Measurements from ENCODE around the gene GJB5. TPM values are rescaled to one million over a fixed set of nuclear protein-coding genes. Genes with fewer than 3 reads are reported as not detected.

The GJB5 gene
- total and polyA plus RNA-seq, 2 donors, result 1.7 to 3.9 TPM

GRCh38 chr1:34750610-34751009 lies 4.2 kb upstream of the GJB5 start:
- Histone ChIP-seq H3K4me3 (ENCODE audit: low read length in 2 of 2) (no peak overlapping the region), H3K27me3 (ENCODE audit: control insufficient read depth in 2 of 2, insufficient read depth in 1 of 2, low read length in 1 of 2) (no peaks in the 10 kb centered on the region), H3K9me3 (ENCODE audit: control insufficient read depth in 2 of 2, insufficient read depth in 1 of 2, low read length in 1 of 2) (no peaks in the 10 kb centered on the region), H3K36me3 (ENCODE audit: control insufficient read depth in 2 of 2, insufficient read depth in 2 of 2, low read length in 1 of 2) (no peaks in the 10 kb centered on the region), H3K27ac (ENCODE audit: low read depth in 1 of 2, low read length in 1 of 2) (no peak overlapping the region), H3K4me1 (ENCODE audit: control insufficient read depth in 2 of 2, insufficient read depth in 2 of 2, low read length in 2 of 2) (peaks cover 0 to 7% of the 10 kb centered on the region in 2 donors)
- DNase-seq (ENCODE audit: low read depth in 6 of 9, low spot score in 9 of 9), result no peak
- WGBS, result 97% methylated on average over 5 of the region's 5 CpGs

- H3K9me3 ChIP-seq (ENCODE audit: control insufficient read depth in 2 of 2, insufficient read depth in 1 of 2, low read length in 1 of 2), result no peaks in the 10 kb centered on the region
- H3K4me1 ChIP-seq (ENCODE audit: control insufficient read depth in 2 of 2, insufficient read depth in 2 of 2, low read length in 2 of 2), result peaks cover 0 to 7% of the 10 kb centered on the region in 2 donors
- H3K27me3 ChIP-seq (ENCODE audit: control insufficient read depth in 2 of 2, insufficient read depth in 1 of 2, low read length in 1 of 2), result no peaks in the 10 kb centered on the region
- no peak overlapping the region for H3K27ac ChIP-seq (ENCODE audit: low read depth in 1 of 2, low read length in 1 of 2)
- DNase-seq (ENCODE audit: low read depth in 6 of 9, low spot score in 9 of 9), result no peak
- H3K36me3 ChIP-seq (ENCODE audit: control insufficient read depth in 2 of 2, insufficient read depth in 2 of 2, low read length in 1 of 2), result no peaks in the 10 kb centered on the region
- no peak overlapping the region for H3K4me3 ChIP-seq (ENCODE audit: low read length in 2 of 2)
- 94% methylated on average over 3 of the region's 3 CpGs for WGBS
Observed at GRCh38 chr1:34753163-34753562, 1.7 kb upstream of the GJB5 start.

GRCh38 chr1:34755961-34756360 lies 1.1 kb downstream of the GJB5 start:
- H3K36me3 ChIP-seq (ENCODE audit: control insufficient read depth in 2 of 2, insufficient read depth in 2 of 2, low read length in 1 of 2), result no peaks in the 10 kb centered on the region
- H3K4me3 ChIP-seq (ENCODE audit: low read length in 2 of 2), result no peak overlapping the region
- no peak for DNase-seq (ENCODE audit: low read depth in 6 of 9, low spot score in 9 of 9)
- no peak overlapping the region for H3K27ac ChIP-seq (ENCODE audit: low read depth in 1 of 2, low read length in 1 of 2)
- H3K27me3 ChIP-seq (ENCODE audit: control insufficient read depth in 2 of 2, insufficient read depth in 1 of 2, low read length in 1 of 2), result no peaks in the 10 kb centered on the region
- 93% methylated on average over 6 of the region's 6 CpGs for WGBS
- H3K9me3 ChIP-seq (ENCODE audit: control insufficient read depth in 2 of 2, insufficient read depth in 1 of 2, low read length in 1 of 2), result no peaks in the 10 kb centered on the region
- peaks cover 0 to 7% of the 10 kb centered on the region in 2 donors for H3K4me1 ChIP-seq (ENCODE audit: control insufficient read depth in 2 of 2, insufficient read depth in 2 of 2, low read length in 2 of 2)

GRCh38 chr1:34757386-34757785 lies 2.5 kb downstream of the GJB5 start:
- no peak overlapping the region for H3K27ac ChIP-seq (ENCODE audit: low read depth in 1 of 2, low read length in 1 of 2)
- no peak overlapping the region for H3K4me3 ChIP-seq (ENCODE audit: low read length in 2 of 2)
- H3K9me3 ChIP-seq (ENCODE audit: control insufficient read depth in 2 of 2, insufficient read depth in 1 of 2, low read length in 1 of 2), result no peaks in the 10 kb centered on the region
- peaks cover 0 to 7% of the 10 kb centered on the region in 2 donors for H3K4me1 ChIP-seq (ENCODE audit: control insufficient read depth in 2 of 2, insufficient read depth in 2 of 2, low read length in 2 of 2)
- H3K36me3 ChIP-seq (ENCODE audit: control insufficient read depth in 2 of 2, insufficient read depth in 2 of 2, low read length in 1 of 2), result no peaks in the 10 kb centered on the region
- H3K27me3 ChIP-seq (ENCODE audit: control insufficient read depth in 2 of 2, insufficient read depth in 1 of 2, low read length in 1 of 2), result no peaks in the 10 kb centered on the region
- 96% methylated on average over 21 of the region's 21 CpGs for WGBS
- DNase-seq (ENCODE audit: low read depth in 6 of 9, low spot score in 9 of 9), result no peak

- no peak overlapping the region for H3K4me3 ChIP-seq (ENCODE audit: low read length in 2 of 2)
- no peaks in the 10 kb centered on the region for H3K27me3 ChIP-seq (ENCODE audit: control insufficient read depth in 2 of 2, insufficient read depth in 1 of 2, low read length in 1 of 2)
- no peak for DNase-seq (ENCODE audit: low read depth in 6 of 9, low spot score in 9 of 9)
- H3K9me3 ChIP-seq (ENCODE audit: control insufficient read depth in 2 of 2, insufficient read depth in 1 of 2, low read length in 1 of 2), result no peaks in the 10 kb centered on the region
- H3K4me1 ChIP-seq (ENCODE audit: control insufficient read depth in 2 of 2, insufficient read depth in 2 of 2, low read length in 2 of 2), result peaks cover 0 to 7% of the 10 kb centered on the region in 2 donors
- no peak overlapping the region for H3K27ac ChIP-seq (ENCODE audit: low read depth in 1 of 2, low read length in 1 of 2)
- 87% methylated on average over 4 of the region's 4 CpGs for WGBS
- H3K36me3 ChIP-seq (ENCODE audit: control insufficient read depth in 2 of 2, insufficient read depth in 2 of 2, low read length in 1 of 2), result no peaks in the 10 kb centered on the region
Observed at GRCh38 chr1:34758751-34759150, 3.9 kb downstream of the GJB5 start.

- peaks cover 0 to under 1% of the 10 kb centered on the region in 2 donors for H3K4me1 ChIP-seq (ENCODE audit: control insufficient read depth in 2 of 2, insufficient read depth in 2 of 2, low read length in 2 of 2)
- H3K36me3 ChIP-seq (ENCODE audit: control insufficient read depth in 2 of 2, insufficient read depth in 2 of 2, low read length in 1 of 2), result no peaks in the 10 kb centered on the region
- no peak within 1 kb of the TSS for H3K27ac ChIP-seq (ENCODE audit: low read depth in 1 of 2, low read length in 1 of 2)
- H3K9me3 ChIP-seq (ENCODE audit: control insufficient read depth in 2 of 2, insufficient read depth in 1 of 2, low read length in 1 of 2), result no peaks in the 10 kb centered on the region
- H3K27me3 ChIP-seq (ENCODE audit: control insufficient read depth in 2 of 2, insufficient read depth in 1 of 2, low read length in 1 of 2), result no peaks in the 10 kb centered on the region
- WGBS, result 83% methylated on average over 10 of the region's 10 CpGs
- no peak for DNase-seq (ENCODE audit: low read depth in 6 of 9, low spot score in 9 of 9)
- no peak within 1 kb of the TSS for H3K4me3 ChIP-seq (ENCODE audit: low read length in 2 of 2)
Observed at GRCh38 chr1:34759503-34760357, 4.9 kb downstream of the GJB5 start, which contains the start of gene GJB4. Gene GJB4 (plus strand): TSS chr1:34759740. CDS start chr1:34761255, 1,515 bp downstream.

- DNase-seq (ENCODE audit: low read depth in 6 of 9, low spot score in 9 of 9), result no peak
- H3K4me1 ChIP-seq (ENCODE audit: control insufficient read depth in 2 of 2, insufficient read depth in 2 of 2, low read length in 2 of 2), result no peaks in the 10 kb centered on the region
Observed at GRCh38 chr1:34761176-34761761, 6.4 kb downstream of the GJB5 start.

GRCh38 chr1:34761776-34762307 lies 7.0 kb downstream of the GJB5 start:
- H3K36me3 ChIP-seq (ENCODE audit: control insufficient read depth in 2 of 2, insufficient read depth in 2 of 2, low read length in 1 of 2), result no peaks in the 10 kb centered on the region
- no peak overlapping the region for H3K27ac ChIP-seq (ENCODE audit: low read depth in 1 of 2, low read length in 1 of 2)
- no peaks in the 10 kb centered on the region for H3K9me3 ChIP-seq (ENCODE audit: control insufficient read depth in 2 of 2, insufficient read depth in 1 of 2, low read length in 1 of 2)
- no peak for DNase-seq (ENCODE audit: low read depth in 6 of 9, low spot score in 9 of 9)
- 94% methylated on average over 13 of the region's 13 CpGs for WGBS
- H3K27me3 ChIP-seq (ENCODE audit: control insufficient read depth in 2 of 2, insufficient read depth in 1 of 2, low read length in 1 of 2), result no peaks in the 10 kb centered on the region
- no peaks in the 10 kb centered on the region for H3K4me1 ChIP-seq (ENCODE audit: control insufficient read depth in 2 of 2, insufficient read depth in 2 of 2, low read length in 2 of 2)
- H3K4me3 ChIP-seq (ENCODE audit: low read length in 2 of 2), result no peak overlapping the region

More at GRCh38 chr1:34761176-34761761, 6.4 kb downstream of the GJB5 start:
- H3K27ac ChIP-seq (ENCODE audit: low read depth in 1 of 2, low read length in 1 of 2), result no peak overlapping the region
- H3K27me3 ChIP-seq (ENCODE audit: control insufficient read depth in 2 of 2, insufficient read depth in 1 of 2, low read length in 1 of 2), result no peaks in the 10 kb centered on the region
- no peaks in the 10 kb centered on the region for H3K9me3 ChIP-seq (ENCODE audit: control insufficient read depth in 2 of 2, insufficient read depth in 1 of 2, low read length in 1 of 2)
- H3K4me3 ChIP-seq (ENCODE audit: low read length in 2 of 2), result no peak overlapping the region
- no peaks in the 10 kb centered on the region for H3K36me3 ChIP-seq (ENCODE audit: control insufficient read depth in 2 of 2, insufficient read depth in 2 of 2, low read length in 1 of 2)
- WGBS, result 97% methylated on average over 33 of the region's 33 CpGs

GRCh38 chr1:34762474-34763141 lies 7.8 kb downstream of the GJB5 start:
- Histone ChIP-seq H3K9me3 (ENCODE audit: control insufficient read depth in 2 of 2, insufficient read depth in 1 of 2, low read length in 1 of 2) (no peaks in the 10 kb centered on the region), H3K4me3 (ENCODE audit: low read length in 2 of 2) (no peak overlapping the region), H3K27ac (ENCODE audit: low read depth in 1 of 2, low read length in 1 of 2) (no peak overlapping the region), H3K4me1 (ENCODE audit: control insufficient read depth in 2 of 2, insufficient read depth in 2 of 2, low read length in 2 of 2) (no peaks in the 10 kb centered on the region), H3K36me3 (ENCODE audit: control insufficient read depth in 2 of 2, insufficient read depth in 2 of 2, low read length in 1 of 2) (no peaks in the 10 kb centered on the region), H3K27me3 (ENCODE audit: control insufficient read depth in 2 of 2, insufficient read depth in 1 of 2, low read length in 1 of 2) (no peaks in the 10 kb centered on the region)
- 86% methylated on average over 7 of the region's 7 CpGs for WGBS
- no peak for DNase-seq (ENCODE audit: low read depth in 6 of 9, low spot score in 9 of 9)
